GM12874 (cell line): ENCODE data around the gene S100A13.

Experiments
- TF ChIP-seq, protein P1 (sequence below): IDR thresholded peaks from 2 replicates; pipeline ENCODE4 v1.5.1; 2011; ENCODE audit warnings: low read depth, mild to moderate bottlenecking, control low read depth, low read length, moderate library complexity; ENCODE audit not compliant: insufficient read depth

S100A13 gene

DNA sequence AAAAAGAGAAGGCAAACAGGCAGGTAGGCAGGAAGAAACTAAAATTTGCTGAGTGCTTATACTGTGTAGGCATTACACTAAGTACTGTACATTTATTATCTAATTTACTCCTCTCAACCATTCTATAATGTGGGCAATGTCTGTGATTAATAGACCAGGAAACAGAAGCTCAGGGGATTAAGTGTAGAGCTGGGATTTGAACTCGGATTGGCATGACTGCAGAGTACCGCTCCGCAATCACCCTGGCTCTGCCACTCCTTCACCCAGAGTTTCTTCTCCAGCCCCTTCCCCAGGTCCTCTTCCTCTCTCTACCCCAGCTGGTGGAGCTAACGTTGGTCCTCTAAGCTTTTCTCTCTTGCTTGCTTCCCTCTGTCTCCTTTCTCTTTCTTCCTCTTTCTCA, 50.2 kb downstream of the S100A13 start:
- TF ChIP-seq, protein P1, sequence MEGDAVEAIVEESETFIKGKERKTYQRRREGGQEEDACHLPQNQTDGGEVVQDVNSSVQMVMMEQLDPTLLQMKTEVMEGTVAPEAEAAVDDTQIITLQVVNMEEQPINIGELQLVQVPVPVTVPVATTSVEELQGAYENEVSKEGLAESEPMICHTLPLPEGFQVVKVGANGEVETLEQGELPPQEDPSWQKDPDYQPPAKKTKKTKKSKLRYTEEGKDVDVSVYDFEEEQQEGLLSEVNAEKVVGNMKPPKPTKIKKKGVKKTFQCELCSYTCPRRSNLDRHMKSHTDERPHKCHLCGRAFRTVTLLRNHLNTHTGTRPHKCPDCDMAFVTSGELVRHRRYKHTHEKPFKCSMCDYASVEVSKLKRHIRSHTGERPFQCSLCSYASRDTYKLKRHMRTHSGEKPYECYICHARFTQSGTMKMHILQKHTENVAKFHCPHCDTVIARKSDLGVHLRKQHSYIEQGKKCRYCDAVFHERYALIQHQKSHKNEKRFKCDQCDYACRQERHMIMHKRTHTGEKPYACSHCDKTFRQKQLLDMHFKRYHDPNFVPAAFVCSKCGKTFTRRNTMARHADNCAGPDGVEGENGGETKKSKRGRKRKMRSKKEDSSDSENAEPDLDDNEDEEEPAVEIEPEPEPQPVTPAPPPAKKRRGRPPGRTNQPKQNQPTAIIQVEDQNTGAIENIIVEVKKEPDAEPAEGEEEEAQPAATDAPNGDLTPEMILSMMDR, result no peak

DNA sequence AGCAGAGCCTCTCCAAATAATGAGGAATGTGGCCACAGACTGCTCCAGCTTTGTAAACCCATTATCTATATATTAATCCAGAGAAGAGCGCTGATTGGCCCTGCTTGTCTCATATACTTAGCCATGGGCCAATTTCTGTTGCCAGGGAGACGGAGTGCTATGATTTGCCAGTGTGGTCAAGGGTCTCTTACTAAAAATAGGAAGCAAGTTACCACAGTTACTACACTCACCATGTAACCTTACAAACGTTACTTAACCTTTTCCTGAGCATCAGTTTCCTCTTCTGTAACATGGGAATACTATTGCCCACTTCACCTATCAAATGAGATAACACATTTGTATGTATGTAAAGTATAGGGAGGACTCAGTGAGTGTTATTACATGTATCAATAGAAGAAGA, 54.0 kb downstream of the S100A13 start:
- TF ChIP-seq, protein P1, result no peak

DNA sequence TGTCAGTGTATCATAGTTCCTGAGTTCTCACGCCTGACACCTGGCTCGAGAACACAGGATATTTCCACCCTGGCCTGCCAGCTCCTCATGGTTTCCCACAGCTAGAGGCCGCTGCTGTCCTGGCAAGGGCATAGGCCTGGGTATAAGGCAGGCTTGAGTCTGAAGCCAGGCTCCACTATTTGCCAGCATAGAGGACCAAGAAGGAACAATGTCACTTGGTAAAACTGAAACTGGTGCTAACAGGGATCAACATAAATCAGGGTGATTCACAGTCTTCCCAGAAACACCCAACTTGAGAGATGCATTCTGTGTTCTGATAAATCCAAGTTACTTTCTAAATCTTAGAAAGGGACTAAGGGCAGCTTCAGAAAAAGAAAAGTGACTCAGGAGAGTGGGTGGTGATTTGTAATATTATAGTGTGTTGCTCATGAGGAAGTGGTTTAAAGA, 54.7 kb downstream of the S100A13 start:
- TF ChIP-seq, protein P1, result peak; percentile 72

DNA sequence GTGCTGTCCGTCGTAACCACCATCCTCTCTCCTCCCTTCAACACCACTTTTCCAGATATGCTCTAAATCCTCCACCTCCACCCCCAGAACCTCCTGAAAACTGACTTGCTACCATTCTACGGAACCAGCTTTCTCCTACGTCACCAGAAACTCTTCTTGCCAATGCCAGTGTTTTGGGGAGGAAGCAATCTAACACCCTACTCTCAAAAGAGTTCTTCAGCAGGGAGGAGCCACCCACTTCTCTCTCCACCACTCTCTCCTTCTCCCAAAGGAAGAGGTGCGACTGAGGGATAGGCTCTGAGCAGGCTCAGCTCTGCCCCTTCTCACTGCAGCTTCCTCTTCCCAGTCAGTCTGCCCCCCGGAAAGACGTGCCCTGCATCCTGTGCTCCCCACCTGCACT, 55.6 kb downstream of the S100A13 start:
- TF ChIP-seq, protein P1, result no peak

DNA sequence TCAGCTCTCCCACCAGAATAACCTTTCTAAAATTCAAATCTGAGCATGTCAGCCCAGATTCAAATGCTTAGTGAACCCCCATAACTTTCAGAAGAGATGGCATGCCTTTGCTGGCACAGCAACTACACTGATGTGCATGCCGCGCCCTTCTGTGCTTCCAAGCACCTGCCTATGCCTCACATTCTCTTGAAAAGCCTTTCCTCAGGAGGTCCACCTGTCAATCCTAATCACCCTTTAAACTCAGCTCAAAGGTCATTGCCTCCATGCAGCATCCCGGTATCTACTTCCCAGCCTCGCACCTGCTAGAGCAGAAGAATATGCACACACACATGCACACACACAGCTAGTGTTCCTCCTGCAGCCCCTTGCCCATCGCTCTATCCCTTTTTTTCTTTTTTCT, 56.4 kb downstream of the S100A13 start:
- TF ChIP-seq, protein P1, result no peak

DNA sequence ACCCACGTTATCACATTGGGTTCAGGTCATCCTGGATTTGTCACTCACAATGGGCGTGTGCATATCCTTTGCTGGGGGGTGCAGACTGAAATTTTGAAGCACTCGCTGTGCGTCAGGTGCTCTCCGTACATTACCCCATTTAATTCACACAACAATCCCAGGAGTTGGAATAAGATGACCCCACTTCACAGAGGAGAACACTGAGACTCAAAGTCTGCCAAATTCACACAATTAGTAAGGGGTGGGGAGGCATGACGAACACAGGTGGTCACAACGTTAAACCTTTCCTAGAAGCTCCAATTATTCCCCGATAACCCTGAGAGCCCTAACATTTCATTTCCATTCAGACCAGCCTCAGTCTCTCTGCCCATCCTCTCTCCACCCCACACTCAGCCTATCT, 57.8 kb downstream of the S100A13 start:
- TF ChIP-seq, protein P1, result no peak
